HK-2 (cell line): ENCODE results near the gene EML1.
"Not testable (repeated sequence)": the region's sequence is repeated elsewhere in the genome, so short reads cannot be mapped to it uniquely, and the experiment has no call there.

Source experiments
- DNase-seq: peaks from one replicate; pipeline ENCODE4 v3.0.0-alpha.2; 2018; ENCODE audit not compliant: unreplicated experiment

EML1 gene

GRCh38 chr14:99937475-99938244, 144.4 kb downstream of the EML1 start:
- DNase-seq: no peak

- DNase-seq: no peak
Measured at GRCh38 chr14:99938376-99938775, 145.2 kb downstream of the EML1 start.

- no peak for DNase-seq
Measured at GRCh38 chr14:99938896-99939295, 145.7 kb downstream of the EML1 start.

- DNase-seq: no peak
Measured at GRCh38 chr14:99939421-99939820, 146.2 kb downstream of the EML1 start.

GRCh38 chr14:99940064-99940463, 146.9 kb downstream of the EML1 start:
- DNase-seq: no peak

- DNase-seq: no peak
Measured at GRCh38 chr14:99941211-99941610, 148.0 kb downstream of the EML1 start.

GRCh38 chr14:99943620-99944019, 150.4 kb downstream of the EML1 start:
- DNase-seq: no peak

GRCh38 chr14:99944241-99944651, 151.0 kb downstream of the EML1 start:
- no peak for DNase-seq

GRCh38 chr14:99945732-99946651, 152.8 kb downstream of the EML1 start:
- no peak for DNase-seq

GRCh38 chr14:99946652-99947489, 153.7 kb downstream of the EML1 start:
- no peak for DNase-seq

GRCh38 chr14:99947695-99948094, 154.5 kb downstream of the EML1 start:
- no peak for DNase-seq

- not testable (repeated sequence) for DNase-seq
Measured at GRCh38 chr14:99949011-99949732, 156.0 kb downstream of the EML1 start.

GRCh38 chr14:99950181-99950580, 157.0 kb downstream of the EML1 start:
- no peak for DNase-seq

GRCh38 chr14:99951085-99951484, 157.9 kb downstream of the EML1 start:
- DNase-seq: no peak

GRCh38 chr14:99952039-99952438, 158.8 kb downstream of the EML1 start:
- DNase-seq: no peak

GRCh38 chr14:99952453-99952852, 159.2 kb downstream of the EML1 start:
- DNase-seq: no peak

- no peak for DNase-seq
Measured at GRCh38 chr14:99955826-99956455, 162.7 kb downstream of the EML1 start.

- DNase-seq: no peak
Measured at GRCh38 chr14:99958380-99958779, 165.2 kb downstream of the EML1 start.

GRCh38 chr14:99961826-99962518, 168.8 kb downstream of the EML1 start:
- no peak for DNase-seq

GRCh38 chr14:99964979-99965378, 171.8 kb downstream of the EML1 start:
- DNase-seq: no peak
